ENCODE measurements around the gene ATXN2.

DNA sequence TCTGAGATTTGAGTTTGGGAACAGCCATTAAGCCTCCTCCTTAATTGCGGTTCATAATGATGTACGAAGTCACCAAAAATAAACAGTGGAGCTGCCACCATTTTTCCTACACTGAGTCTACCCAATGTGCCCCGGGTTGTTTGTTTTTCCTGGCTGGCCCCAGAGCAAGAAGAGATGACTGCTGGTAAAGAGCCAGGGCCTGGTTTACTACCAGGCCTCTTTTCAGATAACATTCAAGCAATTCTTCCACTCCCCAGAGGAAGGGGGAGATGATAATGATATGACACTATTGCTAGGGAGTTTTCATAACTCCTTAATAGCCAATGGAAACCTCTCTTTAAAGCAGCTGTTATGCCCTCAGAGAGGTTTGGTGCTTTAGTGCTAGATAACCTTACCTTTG is 44.3 kb upstream of the ATXN2 start:
- TF ChIP-seq TAF1 (IDR thresholded peaks at IDR 0.05; ENCODE audit: low read depth) (no peak), REST (IDR thresholded peaks at IDR 0.05; ENCODE audit: low read depth) (no peak), EGR1 (IDR thresholded peaks at IDR 0.05) (no peak), RAD21 (IDR thresholded peaks at IDR 0.05; ENCODE audit: low read depth) (no peak), YY1 (IDR thresholded peaks at IDR 0.05; ENCODE audit: low read depth) (no peak), MAX (IDR thresholded peaks at IDR 0.05) (no peak), USF1 (IDR thresholded peaks at IDR 0.05) (no peak), TEAD4 (IDR thresholded peaks at IDR 0.05) (no peak)

All from Ishikawa (cell line).